ENCODE data around the gene CASP3. TPM values are rescaled to one million over a fixed set of nuclear protein-coding genes. Genes with fewer than 3 reads are reported as not detected.

The CASP3 gene
- total and polyA plus RNA-seq, 2 donors (not counting 1 experiment from before 2014, with no cell fraction given) = 26.4 to 41.1 TPM

GRCh38 chr4:184591070-184591677 is 58.1 kb downstream of the CASP3 start:
- Histone ChIP-seq H3K4me1 (ENCODE audit: control insufficient read depth, extremely low read depth, insufficient read depth, low read length) (no peaks in the 10 kb centered on the region), H3K36me3 (ENCODE audit: control insufficient read depth, insufficient read depth, low read length) (no peaks in the 10 kb centered on the region), H3K4me2 (ENCODE audit: extremely low read depth, insufficient read depth, low read length) (no peak overlapping the region), H3K27me3 (ENCODE audit: control insufficient read depth, insufficient read depth, low read length) (no peaks in the 10 kb centered on the region), H2AFZ (ENCODE audit: low read length) (no peak overlapping the region), H4K20me1 (ENCODE audit: control insufficient read depth, extremely low read depth, insufficient read depth, low read length) (no peaks in the 10 kb centered on the region), H3K9me3 (ENCODE audit: control insufficient read depth, insufficient read depth, low read depth, low read length) (no peaks in the 10 kb centered on the region), H3K9ac (ENCODE audit: insufficient read depth, low read length) (no peak overlapping the region), H3K79me2 (ENCODE audit: control insufficient read depth, insufficient read depth, low read length) (no peaks in the 10 kb centered on the region), H3K4me3 (replicated peaks in 1 of 4; ENCODE audit: control extremely low read depth in 1 of 4, insufficient read depth in 1 of 4, low read depth in 3 of 4, low read length in 4 of 4) (no peak overlapping the region), H3K27ac (ENCODE audit: insufficient read depth, low read length) (no peak overlapping the region)
- TF ChIP-seq EZH2 (IDR thresholded peaks at IDR 0.05; ENCODE audit: low read length, missing control alignments) = no peak
- DNase-seq (ENCODE audit: low read depth in 2 of 2) = no peak

- Histone ChIP-seq H3K27me3 (ENCODE audit: control insufficient read depth, insufficient read depth, low read length) (no peaks in the 10 kb centered on the region), H3K79me2 (ENCODE audit: control insufficient read depth, insufficient read depth, low read length) (no peaks in the 10 kb centered on the region), H3K36me3 (ENCODE audit: control insufficient read depth, insufficient read depth, low read length) (no peaks in the 10 kb centered on the region), H3K9me3 (ENCODE audit: control insufficient read depth, insufficient read depth, low read depth, low read length) (no peaks in the 10 kb centered on the region), H3K9ac (ENCODE audit: insufficient read depth, low read length) (no peak overlapping the region), H3K4me2 (ENCODE audit: extremely low read depth, insufficient read depth, low read length) (no peak overlapping the region), H4K20me1 (ENCODE audit: control insufficient read depth, extremely low read depth, insufficient read depth, low read length) (no peaks in the 10 kb centered on the region), H3K27ac (ENCODE audit: insufficient read depth, low read length) (no peak overlapping the region), H2AFZ (ENCODE audit: low read length) (no peak overlapping the region), H3K4me3 (replicated peaks in 1 of 4; ENCODE audit: control extremely low read depth in 1 of 4, insufficient read depth in 1 of 4, low read depth in 3 of 4, low read length in 4 of 4) (no peak overlapping the region), H3K4me1 (ENCODE audit: control insufficient read depth, extremely low read depth, insufficient read depth, low read length) (no peaks in the 10 kb centered on the region)
- no peak for DNase-seq (ENCODE audit: low read depth in 2 of 2)
- TF ChIP-seq EZH2 (IDR thresholded peaks at IDR 0.05; ENCODE audit: low read length, missing control alignments) (no peak), CTCF (conservative IDR thresholded peaks at IDR 0.05 in 1 of 2, IDR thresholded peaks at IDR 0.05 in 1 of 2; ENCODE audit: low read depth in 1 of 2, low read length in 2 of 2) (no peak)
These were observed 59.1 kb downstream of the CASP3 start for GRCh38 chr4:184590196-184590595.

- no peaks in the 10 kb centered on the region for H3K79me2 ChIP-seq (ENCODE audit: control insufficient read depth, insufficient read depth, low read length)
- H3K4me1 ChIP-seq (ENCODE audit: control insufficient read depth, extremely low read depth, insufficient read depth, low read length) = no peaks in the 10 kb centered on the region
- no peak overlapping the region for H3K4me2 ChIP-seq (ENCODE audit: extremely low read depth, insufficient read depth, low read length)
- H4K20me1 ChIP-seq (ENCODE audit: control insufficient read depth, extremely low read depth, insufficient read depth, low read length) = no peaks in the 10 kb centered on the region
- H3K27me3 ChIP-seq (ENCODE audit: control insufficient read depth, insufficient read depth, low read length) = no peaks in the 10 kb centered on the region
- H3K4me3 ChIP-seq (replicated peaks in 1 of 4; ENCODE audit: control extremely low read depth in 1 of 4, insufficient read depth in 1 of 4, low read depth in 3 of 4, low read length in 4 of 4) = no peak overlapping the region
- H2AFZ ChIP-seq (ENCODE audit: low read length) = no peak overlapping the region
- no peak for TF ChIP-seq CTCF (conservative IDR thresholded peaks at IDR 0.05 in 1 of 2, IDR thresholded peaks at IDR 0.05 in 1 of 2; ENCODE audit: low read depth in 1 of 2, low read length in 2 of 2)
- no peak for TF ChIP-seq EZH2 (IDR thresholded peaks at IDR 0.05; ENCODE audit: low read length, missing control alignments)
- H3K9ac ChIP-seq (ENCODE audit: insufficient read depth, low read length) = no peak overlapping the region
- peak in 1 of 2 donors; percentile 11 for DNase-seq (ENCODE audit: low read depth in 2 of 2)
- H3K27ac ChIP-seq (ENCODE audit: insufficient read depth, low read length) = no peak overlapping the region
- no peaks in the 10 kb centered on the region for H3K36me3 ChIP-seq (ENCODE audit: control insufficient read depth, insufficient read depth, low read length)
- no peaks in the 10 kb centered on the region for H3K9me3 ChIP-seq (ENCODE audit: control insufficient read depth, insufficient read depth, low read depth, low read length)
These were observed 60.4 kb downstream of the CASP3 start for GRCh38 chr4:184588893-184589292.
